ENCODE measurements around the gene CNTNAP2.
A peak's percentile ranks its signal among the peaks of the same experiment; 100 is the strongest.

The CNTNAP2 gene

GRCh38 chr7:147805996-147806576 is 1689.5 kb downstream of the CNTNAP2 start:
- no peak overlapping the region for H3K4me3 ChIP-seq (ENCODE audit: low read depth, low read length)
- no peaks in the 10 kb centered on the region for H3K36me3 ChIP-seq
- H3K4me1 ChIP-seq, result peaks cover 12% of the 10 kb centered on the region
- no peaks in the 10 kb centered on the region for H3K27me3 ChIP-seq
- TF ChIP-seq, protein P1, sequence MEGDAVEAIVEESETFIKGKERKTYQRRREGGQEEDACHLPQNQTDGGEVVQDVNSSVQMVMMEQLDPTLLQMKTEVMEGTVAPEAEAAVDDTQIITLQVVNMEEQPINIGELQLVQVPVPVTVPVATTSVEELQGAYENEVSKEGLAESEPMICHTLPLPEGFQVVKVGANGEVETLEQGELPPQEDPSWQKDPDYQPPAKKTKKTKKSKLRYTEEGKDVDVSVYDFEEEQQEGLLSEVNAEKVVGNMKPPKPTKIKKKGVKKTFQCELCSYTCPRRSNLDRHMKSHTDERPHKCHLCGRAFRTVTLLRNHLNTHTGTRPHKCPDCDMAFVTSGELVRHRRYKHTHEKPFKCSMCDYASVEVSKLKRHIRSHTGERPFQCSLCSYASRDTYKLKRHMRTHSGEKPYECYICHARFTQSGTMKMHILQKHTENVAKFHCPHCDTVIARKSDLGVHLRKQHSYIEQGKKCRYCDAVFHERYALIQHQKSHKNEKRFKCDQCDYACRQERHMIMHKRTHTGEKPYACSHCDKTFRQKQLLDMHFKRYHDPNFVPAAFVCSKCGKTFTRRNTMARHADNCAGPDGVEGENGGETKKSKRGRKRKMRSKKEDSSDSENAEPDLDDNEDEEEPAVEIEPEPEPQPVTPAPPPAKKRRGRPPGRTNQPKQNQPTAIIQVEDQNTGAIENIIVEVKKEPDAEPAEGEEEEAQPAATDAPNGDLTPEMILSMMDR (IDR thresholded peaks at IDR 0.05; ENCODE audit: low read depth, low read length), result peak; percentile 31; the same call in 1 of the 2 replicates
- DNase-seq, result no peak
- H3K9me3 ChIP-seq, result peaks cover 5% of the 10 kb centered on the region; the same call in 1 of the 2 replicates

- DNase-seq, result no peak
- no peaks in the 10 kb centered on the region for H3K4me1 ChIP-seq
- H3K27me3 ChIP-seq, result no peaks in the 10 kb centered on the region
- TF ChIP-seq, protein P1 (IDR thresholded peaks at IDR 0.05; ENCODE audit: low read depth, low read length), result no peak
- H3K36me3 ChIP-seq, result no peaks in the 10 kb centered on the region
- no peak overlapping the region for H3K4me3 ChIP-seq (ENCODE audit: low read depth, low read length)
- peaks cover 5% of the 10 kb centered on the region; the same call in 1 of the 2 replicates for H3K9me3 ChIP-seq
Observed at GRCh38 chr7:147809786-147810185, 1693.2 kb downstream of the CNTNAP2 start.

- no peak overlapping the region for H3K4me3 ChIP-seq (ENCODE audit: low read depth, low read length)
- TF ChIP-seq, protein P1 (IDR thresholded peaks at IDR 0.05; ENCODE audit: low read depth, low read length), result no peak
- DNase-seq, result no peak
Observed at GRCh38 chr7:147810269-147810668, 1693.7 kb downstream of the CNTNAP2 start.

GRCh38 chr7:147811923-147812322 is 1695.3 kb downstream of the CNTNAP2 start:
- Histone ChIP-seq H3K27me3 (no peaks in the 10 kb centered on the region), H3K36me3 (no peaks in the 10 kb centered on the region), H3K9me3 (no peaks in the 10 kb centered on the region), H3K4me1 (no peaks in the 10 kb centered on the region), H3K4me3 (ENCODE audit: low read depth, low read length) (no peak overlapping the region)
- TF ChIP-seq, protein P1 (IDR thresholded peaks at IDR 0.05; ENCODE audit: low read depth, low read length), result no peak
- no peak for DNase-seq

More at GRCh38 chr7:147810269-147810668, 1693.7 kb downstream of the CNTNAP2 start:
- no peaks in the 10 kb centered on the region for H3K27me3 ChIP-seq
- H3K4me1 ChIP-seq, result no peaks in the 10 kb centered on the region
- H3K36me3 ChIP-seq, result no peaks in the 10 kb centered on the region
- H3K9me3 ChIP-seq, result peaks cover 5% of the 10 kb centered on the region; the same call in 1 of the 2 replicates

DNA sequence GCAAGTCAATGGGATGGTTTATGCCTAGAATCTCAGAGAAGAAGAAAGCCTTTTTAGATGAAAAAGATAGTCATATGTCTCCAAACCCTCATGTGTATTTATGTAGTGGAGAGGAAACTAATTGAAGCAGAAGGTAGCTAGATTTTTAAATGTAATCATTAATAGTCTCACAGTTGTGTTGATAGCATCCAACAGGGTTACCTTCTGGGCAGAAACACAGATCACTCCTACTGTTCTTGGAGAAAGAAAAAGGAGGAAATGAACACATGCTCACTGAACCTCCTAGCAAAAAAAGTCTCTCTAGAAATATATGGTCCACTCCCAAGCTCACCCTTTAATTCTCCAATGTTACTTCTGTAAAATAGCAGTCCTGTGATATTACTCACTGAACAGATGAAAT is 1696.7 kb downstream of the CNTNAP2 start:
- Histone ChIP-seq H3K4me1 (no peaks in the 10 kb centered on the region), H3K4me3 (ENCODE audit: low read depth, low read length) (no peak overlapping the region), H3K36me3 (no peaks in the 10 kb centered on the region), H3K27me3 (no peaks in the 10 kb centered on the region), H3K9me3 (no peaks in the 10 kb centered on the region; the same call in 1 of the 2 replicates)
- DNase-seq, result no peak
- TF ChIP-seq, protein P1 (IDR thresholded peaks at IDR 0.05; ENCODE audit: low read depth, low read length), result no peak

DNA sequence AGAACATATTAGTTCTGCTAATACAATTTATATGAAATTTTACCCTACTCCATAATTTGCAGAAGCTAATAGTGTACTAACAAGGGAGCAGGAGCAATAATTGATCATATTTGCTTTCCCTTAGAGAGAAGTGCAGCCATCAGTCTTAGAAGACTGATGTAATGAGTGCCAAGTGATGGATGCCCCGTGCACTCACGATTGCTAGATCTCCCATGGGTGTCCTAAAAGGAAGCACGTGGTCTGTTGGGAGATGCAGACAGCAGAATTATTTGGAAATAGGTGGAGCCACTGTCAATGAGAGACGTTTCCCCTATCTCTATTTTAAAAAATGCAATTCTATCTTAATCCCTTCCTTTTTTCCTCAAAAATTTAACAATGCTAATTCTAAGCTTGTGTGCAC is 1701.7 kb downstream of the CNTNAP2 start:
- Histone ChIP-seq H3K4me1 (no peaks in the 10 kb centered on the region), H3K4me3 (ENCODE audit: low read depth, low read length) (no peak overlapping the region), H3K27me3 (no peaks in the 10 kb centered on the region), H3K9me3 (no peaks in the 10 kb centered on the region; the same call in 1 of the 2 replicates), H3K36me3 (no peaks in the 10 kb centered on the region)
- DNase-seq, result peak; percentile 13
- TF ChIP-seq, protein P1 (IDR thresholded peaks at IDR 0.05; ENCODE audit: low read depth, low read length), result no peak
